Suppressor macrophage treated with lipopolysaccharide for 1 hour (primary cell): ENCODE measurements around the gene KCNK1.
"Not testable (repeated sequence)": the region's sequence is repeated elsewhere in the genome, so short reads cannot be mapped to it uniquely, and the experiment has no call there.

Source experiments
- DNase-seq, 3 donors: peaks; one replicate each; pipeline ENCODE4 v3.0.0-alpha.2; 2020 to 2022

The KCNK1 gene

GRCh38 chr1:233670363-233670762 is 56.5 kb downstream of the KCNK1 start:
- not testable (repeated sequence) for DNase-seq

GRCh38 chr1:233671286-233671685 is 57.4 kb downstream of the KCNK1 start:
- no peak for DNase-seq

- DNase-seq, result no peak
These were observed 58.8 kb downstream of the KCNK1 start for GRCh38 chr1:233672732-233673131.

GRCh38 chr1:233673261-233673946 is 59.5 kb downstream of the KCNK1 start:
- DNase-seq, result peak in 1 of 3 donors; percentile 4

GRCh38 chr1:233673947-233674431 is 60.1 kb downstream of the KCNK1 start:
- DNase-seq, result no peak

- DNase-seq, result no peak
These were observed 61.5 kb downstream of the KCNK1 start for GRCh38 chr1:233675446-233675845.

GRCh38 chr1:233675893-233676292 is 62.0 kb downstream of the KCNK1 start:
- DNase-seq, result no peak

GRCh38 chr1:233677690-233678354 is 63.9 kb downstream of the KCNK1 start:
- no peak for DNase-seq

GRCh38 chr1:233679030-233679429 is 65.1 kb downstream of the KCNK1 start:
- DNase-seq, result no peak

GRCh38 chr1:233679591-233680373 is 65.9 kb downstream of the KCNK1 start:
- DNase-seq, result no peak

GRCh38 chr1:233681285-233681684 is 67.4 kb downstream of the KCNK1 start:
- no peak for DNase-seq

- not testable (repeated sequence) for DNase-seq
These were observed 72.7 kb downstream of the KCNK1 start for GRCh38 chr1:233686653-233687052.

GRCh38 chr1:233689017-233689747 is 75.3 kb downstream of the KCNK1 start:
- no peak for DNase-seq

- DNase-seq, result no peak
These were observed 75.9 kb downstream of the KCNK1 start for GRCh38 chr1:233689748-233690254.

GRCh38 chr1:233695901-233696300 is 82.0 kb downstream of the KCNK1 start:
- DNase-seq, result no peak

- no peak for DNase-seq
These were observed 86.4 kb downstream of the KCNK1 start for GRCh38 chr1:233700338-233700737.

- DNase-seq, result no peak
These were observed 90.4 kb downstream of the KCNK1 start for GRCh38 chr1:233704170-233704897.

GRCh38 chr1:233704898-233705723 is 91.2 kb downstream of the KCNK1 start:
- no peak for DNase-seq

GRCh38 chr1:233707153-233707879 is 93.4 kb downstream of the KCNK1 start:
- no peak for DNase-seq
